Stimulated activated CD4-positive, alpha-beta T cell treated with anti-CD3 and anti-CD28 coated beads, Interleukin-15, amount 100 ng/mL, for 24 hours (primary cell): ENCODE data around the gene AUTS2.

Source experiments
- DNase-seq: peaks from one replicate; pipeline ENCODE4 v3.0.0-alpha.2; 2020

AUTS2 gene

GRCh38 chr7:69692611-69693010 lies 94.3 kb downstream of the AUTS2 start:
- DNase-seq = no peak

GRCh38 chr7:69693042-69693441 lies 94.8 kb downstream of the AUTS2 start:
- no peak for DNase-seq

DNA sequence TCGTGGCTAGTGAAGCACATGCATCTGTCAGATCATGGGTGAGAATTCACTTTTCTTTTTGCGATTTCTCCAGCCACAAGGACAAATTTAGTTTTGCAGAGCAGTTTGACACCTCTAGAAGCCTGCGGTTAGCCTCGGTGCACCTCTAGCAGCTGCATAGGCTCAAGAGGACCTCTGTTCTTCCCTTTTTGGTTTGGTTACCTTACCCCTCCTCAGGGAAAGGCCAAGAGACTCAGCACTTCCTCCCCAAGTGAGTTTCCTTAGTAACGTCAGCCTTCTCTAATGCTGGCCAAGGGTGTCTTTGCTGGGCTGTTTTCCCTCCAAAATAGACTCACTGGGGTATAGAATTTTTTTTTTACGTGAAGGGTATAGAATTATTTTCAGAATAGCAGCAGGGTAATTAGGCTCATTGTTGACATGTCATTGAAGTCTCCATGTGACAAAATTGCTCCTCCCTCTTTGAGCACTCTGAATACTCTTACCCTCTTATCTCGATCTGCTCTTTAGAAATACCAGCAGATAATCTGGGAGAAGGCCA lies 97.8 kb downstream of the AUTS2 start:
- no peak for DNase-seq

GRCh38 chr7:69696686-69697685 lies 98.7 kb downstream of the AUTS2 start:
- no peak for DNase-seq

- no peak for DNase-seq
Measured at GRCh38 chr7:69698109-69698825, 100.0 kb downstream of the AUTS2 start.

GRCh38 chr7:69699931-69700330 lies 101.7 kb downstream of the AUTS2 start:
- DNase-seq = no peak

DNA sequence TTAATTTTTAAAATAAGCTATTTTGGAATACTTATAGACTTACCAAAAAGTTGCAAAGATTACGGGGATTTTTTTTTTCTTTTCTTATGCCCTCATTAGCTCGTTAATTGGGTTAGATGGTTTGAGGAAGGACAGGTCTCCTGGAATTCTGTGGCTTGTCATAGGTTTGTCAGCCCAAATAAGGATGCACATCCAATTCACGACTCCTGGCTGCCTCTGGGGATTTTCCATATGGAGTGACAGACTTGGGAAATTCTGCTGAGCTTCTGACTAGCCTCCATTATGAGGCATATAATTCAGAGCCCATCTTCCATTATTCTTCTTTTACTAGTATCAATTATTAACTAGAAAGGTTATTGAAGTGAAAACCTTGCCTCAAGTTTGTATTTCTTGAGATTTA lies 102.1 kb downstream of the AUTS2 start:
- DNase-seq = no peak

GRCh38 chr7:69701288-69701687 lies 103.0 kb downstream of the AUTS2 start:
- no peak for DNase-seq

DNA sequence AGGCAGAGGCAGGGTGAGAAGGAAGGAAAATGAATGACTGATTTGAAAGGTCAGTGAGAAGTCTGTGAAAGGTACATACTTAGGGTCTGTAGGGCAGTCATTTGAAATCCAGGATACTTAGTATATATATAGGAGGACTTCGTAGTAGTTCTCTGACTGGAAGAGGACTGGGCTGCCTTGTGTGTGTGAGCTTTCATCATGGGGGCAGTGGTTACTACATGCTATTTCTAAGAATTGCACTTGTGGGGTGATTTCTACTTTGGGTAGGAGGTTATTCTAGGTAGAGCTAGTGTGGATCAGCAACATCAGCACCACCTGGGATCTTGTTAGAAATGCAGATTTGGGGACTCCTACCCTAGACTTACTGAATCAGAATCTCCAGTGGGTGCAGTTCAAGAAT lies 104.1 kb downstream of the AUTS2 start:
- DNase-seq = no peak

DNA sequence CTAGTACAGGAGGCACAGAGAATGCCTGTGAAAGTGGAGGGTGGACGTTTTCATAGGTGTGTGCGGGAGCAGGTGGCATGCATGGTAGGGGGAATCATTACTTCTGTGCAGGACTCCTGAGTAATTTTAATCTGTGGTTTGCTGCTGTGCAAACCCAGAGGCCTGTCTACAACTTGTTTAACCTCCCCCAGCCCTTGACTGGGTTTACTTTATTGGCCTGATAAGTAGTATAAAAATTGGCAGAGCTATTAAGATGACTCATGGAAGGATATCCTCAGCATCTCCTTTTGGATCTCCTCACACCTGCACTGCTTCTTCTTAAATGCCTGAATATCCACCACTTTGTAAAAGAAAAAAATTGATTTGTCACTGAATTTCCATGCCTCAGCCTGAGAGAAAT lies 104.8 kb downstream of the AUTS2 start:
- no peak for DNase-seq

DNA sequence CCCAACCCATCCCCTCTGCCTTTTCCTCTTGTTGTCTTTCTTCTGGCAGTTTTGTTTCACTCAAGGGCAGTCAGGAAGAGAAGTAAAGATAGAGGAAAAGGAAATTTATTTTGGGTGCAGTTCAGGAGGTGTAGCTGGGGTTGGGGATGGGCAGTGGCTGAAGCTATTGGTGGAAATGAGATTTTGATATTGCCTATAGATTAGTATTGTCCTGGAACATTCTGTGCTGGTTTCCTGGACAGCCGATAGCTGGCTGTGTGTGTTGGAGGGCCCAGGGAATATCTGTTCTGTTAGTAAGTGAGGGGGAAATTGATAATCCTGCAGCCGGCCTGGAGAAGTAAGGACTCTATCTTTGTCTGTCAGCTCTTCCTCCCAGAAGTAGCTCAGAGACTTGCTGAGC lies 107.8 kb downstream of the AUTS2 start:
- DNase-seq = no peak

- DNase-seq = no peak
Measured at GRCh38 chr7:69708857-69709256, 110.6 kb downstream of the AUTS2 start.

- DNase-seq = no peak
Measured at GRCh38 chr7:69710768-69711438, 112.6 kb downstream of the AUTS2 start.

DNA sequence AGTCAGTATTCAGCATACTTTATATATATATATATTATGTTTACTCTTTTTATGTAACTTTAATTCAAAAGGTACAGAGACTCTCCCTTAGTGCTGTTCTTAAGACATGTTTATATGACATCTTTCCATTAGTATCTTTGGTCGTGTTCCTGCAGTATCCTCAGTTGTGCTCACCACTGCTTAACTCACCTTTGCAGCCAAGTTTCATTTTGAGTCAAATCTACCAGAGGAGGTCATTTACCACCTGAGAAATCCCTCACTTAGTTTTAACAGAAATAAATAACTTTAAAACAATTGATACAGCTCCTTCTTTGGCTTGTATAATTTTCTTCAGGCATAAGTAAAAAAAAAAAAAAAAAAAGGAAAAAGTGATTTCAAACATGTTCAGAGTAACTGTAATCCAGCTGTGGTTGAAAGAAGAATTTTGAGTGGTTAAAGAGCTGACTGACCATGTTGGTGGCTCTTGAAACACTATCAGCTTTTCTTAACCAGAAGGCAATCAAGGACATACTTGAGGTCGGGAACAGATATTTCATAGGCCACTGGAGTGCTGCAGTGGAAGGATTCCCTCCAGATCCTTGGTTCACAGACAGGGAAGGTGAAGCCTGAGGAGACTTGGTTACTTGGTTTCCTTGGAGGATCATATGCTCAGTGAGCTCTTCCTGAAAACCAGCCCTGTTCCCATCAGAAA lies 116.8 kb downstream of the AUTS2 start:
- DNase-seq = no peak

DNA sequence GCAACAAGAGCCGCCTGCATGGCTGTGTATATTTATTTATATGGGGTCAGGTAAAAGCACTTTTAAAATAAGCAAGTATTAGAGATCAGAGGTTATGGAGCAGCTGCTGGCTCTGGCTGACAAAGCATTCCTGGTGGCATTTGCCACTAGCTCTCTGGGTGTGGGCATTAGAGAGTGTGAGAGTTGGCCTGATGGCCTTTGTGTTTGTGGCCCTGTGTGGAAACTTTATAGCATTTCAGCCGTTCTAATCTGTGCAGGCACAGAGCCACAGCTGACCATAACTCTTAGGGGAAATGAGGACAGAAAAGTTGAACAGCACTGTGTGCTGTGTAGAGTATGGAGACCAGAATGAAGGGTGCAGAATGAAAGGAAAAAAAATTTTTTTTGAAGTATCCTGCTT lies 118.9 kb downstream of the AUTS2 start:
- DNase-seq = no peak

GRCh38 chr7:69719717-69720116 lies 121.4 kb downstream of the AUTS2 start:
- no peak for DNase-seq

GRCh38 chr7:69722843-69723242 lies 124.6 kb downstream of the AUTS2 start:
- no peak for DNase-seq

- no peak for DNase-seq
Measured at GRCh38 chr7:69723663-69724062, 125.4 kb downstream of the AUTS2 start.

- no peak for DNase-seq
Measured at GRCh38 chr7:69728304-69728703, 130.0 kb downstream of the AUTS2 start.

DNA sequence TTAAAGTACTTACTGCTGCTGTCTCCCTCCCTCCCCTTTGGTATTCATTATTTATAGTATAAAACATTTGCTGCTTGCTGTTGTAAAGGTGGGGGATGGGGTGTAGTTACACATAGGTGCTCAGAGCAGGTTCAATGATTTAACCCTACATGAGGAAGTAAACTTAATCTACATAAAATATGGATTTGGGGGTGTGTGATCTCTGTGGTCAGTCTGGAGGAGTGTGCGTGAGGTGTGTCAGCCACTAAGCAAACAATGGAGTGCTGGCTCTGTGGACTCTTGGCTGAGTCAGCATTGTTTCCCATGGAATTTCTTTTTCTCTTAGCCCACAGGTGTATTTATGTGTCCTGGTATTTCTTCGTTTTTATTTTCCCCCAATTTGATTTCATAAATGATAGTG lies 133.9 kb downstream of the AUTS2 start:
- no peak for DNase-seq

DNA sequence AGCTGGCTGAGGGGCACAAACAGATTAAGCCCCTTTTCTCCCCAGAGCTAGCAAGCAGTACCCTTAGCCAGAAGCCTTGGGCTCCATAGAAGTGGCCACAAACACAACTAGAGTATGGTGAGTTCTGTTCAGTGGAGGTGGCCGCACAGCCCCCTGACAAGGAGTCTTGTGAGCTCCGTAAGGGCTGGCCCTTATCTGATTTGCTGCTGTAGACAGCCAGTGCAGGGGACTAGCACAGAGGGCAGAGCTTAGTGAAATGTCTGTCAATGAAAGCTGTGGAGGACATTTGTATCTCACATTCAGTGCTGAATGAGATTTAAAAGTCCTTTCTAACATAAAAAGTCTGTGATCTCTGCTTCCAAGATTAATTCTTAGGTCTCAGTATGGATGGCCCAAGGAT lies 137.3 kb downstream of the AUTS2 start:
- DNase-seq = no peak

- DNase-seq = no peak
Measured at GRCh38 chr7:69736126-69736810, 138.0 kb downstream of the AUTS2 start.
